KMS-11 (cell line): ENCODE measurements around the gene CGB3.
"Not testable (repeated sequence)": the region's sequence is repeated elsewhere in the genome, so short reads cannot be mapped to it uniquely, and the experiment has no call there.

Source experiments
- H2AFZ ChIP-seq: fragments of 200-600 bp; sonication (generic); 2 replicates; pipeline ENCODE4 v1.6.1; 2016; ENCODE audit warnings: antibody characterized with exemption, mixed run types, low read depth
- H3K27ac ChIP-seq: fragments of 200-600 bp; sonication (generic); 2 replicates; pipeline ENCODE4 v1.6.1; 2016; ENCODE audit warnings: mild to moderate bottlenecking, mixed run types
- H3K27me3 ChIP-seq: fragments of 200-600 bp; sonication (generic); 2 replicates; pipeline ENCODE4 v1.6.1; 2017; ENCODE audit warnings: mild to moderate bottlenecking, low read depth, mixed run types, moderate library complexity; ENCODE audit not compliant: insufficient read depth
- H3K36me3 ChIP-seq: fragments of 200-600 bp; sonication (generic); 2 replicates; pipeline ENCODE4 v1.6.1; 2017; ENCODE audit warnings: mild to moderate bottlenecking, mixed run types; ENCODE audit not compliant: insufficient read depth
- H3K4me1 ChIP-seq: fragments of 200-600 bp; sonication (generic); 2 replicates; pipeline ENCODE4 v1.6.1; 2016; ENCODE audit warnings: mild to moderate bottlenecking, low read depth, mixed run types; ENCODE audit not compliant: poor library complexity, severe bottlenecking
- H3K4me2 ChIP-seq: fragments of 200-600 bp; sonication (generic); 2 replicates; pipeline ENCODE4 v1.7.0; 2016; ENCODE audit warnings: mild to moderate bottlenecking, mixed run types
- H3K4me3 ChIP-seq: fragments of 200-600 bp; sonication (generic); IDR thresholded peaks from 2 replicates; pipeline ENCODE4 v1.6.1; 2017; ENCODE audit warnings: low read depth, low read length, mixed read lengths; ENCODE audit not compliant: insufficient read depth
- H3K79me2 ChIP-seq: fragments of 200-600 bp; sonication (generic); 2 replicates; pipeline ENCODE4 v1.6.1; 2016; ENCODE audit warnings: low read depth, mixed run types; ENCODE audit not compliant: insufficient read depth
- H3K9ac ChIP-seq: fragments of 200-600 bp; sonication (generic); 2 replicates; pipeline ENCODE4 v1.6.1; 2016; ENCODE audit warnings: mild to moderate bottlenecking, mixed run types
- H4K20me1 ChIP-seq: fragments of 200-600 bp; sonication (generic); 2 replicates; pipeline ENCODE4 v1.6.1; 2016; ENCODE audit warnings: mild to moderate bottlenecking, mixed run types; ENCODE audit not compliant: insufficient read depth
- CTCF ChIP-seq: fragments of 200-600 bp; sonication (generic); conservative IDR thresholded peaks from 2 replicates; pipeline ENCODE4 v1.6.1; 2017; ENCODE audit warnings: low read depth, mild to moderate bottlenecking, antibody characterized with exemption, low read length, moderate library complexity, mixed read lengths

The CGB3 gene

GRCh38 chr19:49024233-49024632, at the start of gene CGB3:
TSS of gene CGB3 (minus strand) at chr19:49024333. CDS start at chr19:49023971, 362 bp downstream.
- peaks cover 23% of the 10 kb centered on the region; the same call in 1 of the 2 replicates for H3K27me3 ChIP-seq

GRCh38 chr19:49071860-49072547, 47.9 kb upstream of the CGB3 start:
- no peaks in the 10 kb centered on the region for H4K20me1 ChIP-seq
- H3K27ac ChIP-seq = no peak overlapping the region
- H3K9ac ChIP-seq = no peak overlapping the region
- peaks cover 55% of the 10 kb centered on the region for H3K27me3 ChIP-seq
- H3K79me2 ChIP-seq = no peaks in the 10 kb centered on the region
- no peaks in the 10 kb centered on the region for H3K36me3 ChIP-seq
- no peak overlapping the region for H3K4me3 ChIP-seq
- no peak overlapping the region for H3K4me2 ChIP-seq
- H3K4me1 ChIP-seq = no peaks in the 10 kb centered on the region
- no peak for TF ChIP-seq CTCF
- H2AFZ ChIP-seq = no peak overlapping the region

More at GRCh38 chr19:49024233-49024632, at the start of gene CGB3:
- H3K4me2 ChIP-seq, H3K4me3 ChIP-seq, H3K27ac ChIP-seq, H3K36me3 ChIP-seq, H2AFZ ChIP-seq, H4K20me1 ChIP-seq, H3K79me2 ChIP-seq, H3K4me1 ChIP-seq, H3K9ac ChIP-seq: not testable (repeated sequence)

GRCh38 chr19:49070416-49070815, 46.3 kb upstream of the CGB3 start:
- no peak overlapping the region for H2AFZ ChIP-seq
- no peaks in the 10 kb centered on the region for H3K79me2 ChIP-seq
- H3K4me2 ChIP-seq = no peak overlapping the region
- H3K9ac ChIP-seq = no peak overlapping the region
- H3K27me3 ChIP-seq = peaks cover 69% of the 10 kb centered on the region
- H3K36me3 ChIP-seq = no peaks in the 10 kb centered on the region
- H4K20me1 ChIP-seq = no peaks in the 10 kb centered on the region
- TF ChIP-seq CTCF = no peak
- H3K27ac ChIP-seq = no peak overlapping the region
- no peaks in the 10 kb centered on the region for H3K4me1 ChIP-seq
- H3K4me3 ChIP-seq = no peak overlapping the region

- Histone ChIP-seq H3K9ac (no peak overlapping the region), H3K4me2 (no peak overlapping the region), H3K27me3 (peaks cover 79% of the 10 kb centered on the region), H3K4me1 (no peaks in the 10 kb centered on the region), H2AFZ (no peak overlapping the region), H3K79me2 (no peaks in the 10 kb centered on the region), H3K4me3 (no peak overlapping the region), H3K36me3 (no peaks in the 10 kb centered on the region), H3K27ac (no peak overlapping the region), H4K20me1 (no peaks in the 10 kb centered on the region)
- no peak for TF ChIP-seq CTCF
Observed at GRCh38 chr19:49069026-49069425, 44.9 kb upstream of the CGB3 start.

- Histone ChIP-seq H3K36me3 (no peaks in the 10 kb centered on the region), H4K20me1 (no peaks in the 10 kb centered on the region), H2AFZ (no peak overlapping the region), H3K27me3 (peaks cover 84% of the 10 kb centered on the region), H3K4me3 (no peak overlapping the region), H3K4me2 (no peak overlapping the region), H3K27ac (no peak overlapping the region), H3K9ac (no peak overlapping the region), H3K79me2 (no peaks in the 10 kb centered on the region), H3K4me1 (no peaks in the 10 kb centered on the region)
- no peak for TF ChIP-seq CTCF
Observed at GRCh38 chr19:49067554-49067953, 43.4 kb upstream of the CGB3 start.
